Posterior cingulate gyrus (tissue), 11 donors: ENCODE measurements around the gene MEG3.
A peak's percentile ranks its signal among the peaks of the same experiment; 100 is the strongest.
"Not testable (repeated sequence)": the region's sequence is repeated elsewhere in the genome, so short reads cannot be mapped to it uniquely, and the experiment has no call there.

Source experiments
- DNase-seq, 10 donors: peaks; one replicate each; pipeline versions ENCODE4 v3.0.0 to v3.0.0-alpha.2; 2020 to 2021; ENCODE audit warnings: mixed read lengths in 3 of 10
- intact Hi-C: fragments of 100-400 bp; cut with DNase I; formaldehyde crosslinking; loops from one replicate; pipeline ENCODE4 v1.15.1; 2023

MEG3 gene

DNA sequence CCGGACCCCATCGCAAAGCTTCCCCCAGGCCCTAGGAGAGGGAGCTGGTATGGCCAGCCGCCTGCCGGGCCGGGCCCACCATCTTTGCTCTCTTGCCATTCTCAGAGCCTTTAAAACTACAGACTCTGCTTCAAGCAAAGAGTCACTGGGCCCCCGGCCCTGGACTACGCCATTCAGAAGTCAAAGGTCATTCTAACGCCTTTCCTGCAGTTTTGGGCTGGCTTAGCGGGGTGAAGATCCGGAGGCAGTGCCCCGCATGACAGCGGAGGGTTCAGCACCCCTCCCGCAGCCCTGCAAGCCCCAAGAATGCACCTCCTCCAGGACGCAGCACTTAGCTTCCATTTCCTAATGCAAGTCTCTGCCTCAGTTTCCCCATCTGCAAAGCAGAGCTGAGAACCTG is 38.3 kb upstream of the MEG3 start:
- intact Hi-C loops: no loop called here
- DNase-seq: peak in 3 of 10 donors; percentile 45 to 55 (median 52)

- peak in 3 of 10 donors; percentile 14 to 84 (median 16) for DNase-seq
- intact Hi-C loops: no loop called here
Observed at GRCh38 chr14:100788517-100788916, 37.4 kb upstream of the MEG3 start.

GRCh38 chr14:100788942-100789341 is 37.0 kb upstream of the MEG3 start:
- intact Hi-C loops: no loop called here
- peak in 3 of 10 donors; percentile 21 to 74 (median 60) for DNase-seq

DNA sequence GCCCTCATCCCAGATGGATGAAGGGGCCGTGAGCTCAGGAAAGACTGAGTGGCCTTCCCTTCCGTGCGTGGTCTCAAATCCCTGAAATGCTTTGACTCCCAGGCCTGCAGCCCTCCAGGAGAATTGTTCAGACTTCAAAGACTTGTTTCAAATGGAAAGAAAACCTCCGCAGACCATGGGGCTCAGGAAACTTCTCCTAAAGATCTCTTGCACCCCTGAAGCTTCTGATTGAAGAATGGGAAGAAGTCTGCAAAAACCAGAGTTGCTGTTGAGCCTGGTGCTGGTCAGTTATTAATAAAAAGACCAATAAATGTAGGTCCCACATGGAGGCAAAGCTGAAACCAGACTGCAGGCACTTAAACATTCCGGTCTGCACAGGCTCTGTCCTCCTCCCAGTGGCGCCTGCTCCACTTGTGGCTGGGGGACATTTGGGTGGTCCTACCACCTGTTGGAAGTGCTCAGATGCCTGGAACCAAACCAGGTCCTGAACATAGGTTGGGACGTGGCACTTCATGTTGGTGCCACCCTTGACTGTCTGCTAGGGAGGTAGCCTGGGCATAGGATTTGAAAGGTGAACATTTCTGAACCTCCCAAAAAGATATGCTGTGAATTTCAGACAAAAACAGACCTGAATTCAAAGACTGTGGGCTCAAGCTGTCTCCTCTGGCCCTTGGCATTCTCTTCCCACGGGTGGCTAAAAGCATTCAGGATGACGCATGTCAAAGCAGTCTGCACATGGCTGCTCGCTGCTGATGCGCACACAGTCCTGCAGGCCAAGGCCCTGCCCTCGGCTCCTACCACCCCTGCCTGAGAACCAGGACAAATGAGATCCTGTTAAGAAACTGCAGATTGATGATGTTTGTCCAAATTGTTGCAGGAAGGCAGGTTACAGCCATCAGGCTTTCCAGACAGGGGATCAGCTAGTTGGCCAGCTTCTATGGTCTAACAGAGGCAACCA is 36.2 kb upstream of the MEG3 start:
- intact Hi-C loops: no loop called here
- DNase-seq: peak in 3 of 10 donors; percentile 39 to 62 (median 44)

DNA sequence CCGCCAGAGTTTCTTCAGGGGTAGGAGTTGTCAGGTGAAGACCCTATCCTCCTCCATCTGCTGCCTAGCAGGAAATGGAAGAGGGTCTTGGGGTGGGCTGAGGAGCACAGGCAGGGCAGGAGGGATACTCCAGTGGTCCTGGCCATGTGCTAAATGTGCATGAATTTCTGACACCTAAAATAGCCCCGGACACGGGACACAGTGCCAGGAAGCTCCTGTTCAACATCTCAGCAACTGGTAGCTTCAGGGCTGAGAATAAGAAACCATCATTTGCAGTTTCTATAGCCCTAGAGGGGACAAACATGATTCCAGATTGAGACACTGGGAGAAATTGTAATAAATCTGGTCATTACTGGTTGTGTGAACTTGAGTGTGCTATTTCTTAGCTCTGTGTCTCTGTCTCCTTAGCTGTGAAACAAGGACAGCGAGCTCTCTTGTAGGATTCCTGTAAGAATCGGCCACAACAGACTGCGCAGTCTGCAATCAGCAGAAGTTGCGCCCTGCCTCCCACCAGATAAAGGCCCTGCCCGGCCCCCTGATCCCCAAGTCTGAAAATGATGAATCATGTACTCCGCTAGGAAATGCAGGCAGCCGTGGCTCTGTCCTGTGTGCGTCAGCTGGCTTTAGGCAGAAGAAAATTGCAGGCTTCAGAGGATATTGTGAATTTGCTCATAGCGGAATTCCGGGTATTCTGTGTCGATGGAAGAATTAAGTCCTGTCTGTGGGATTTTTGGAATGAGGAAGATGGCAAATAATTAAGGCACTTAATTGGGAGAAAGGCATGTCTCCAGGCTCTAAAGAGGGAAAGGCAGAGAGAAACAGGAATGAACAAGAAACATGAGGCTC is 35.2 kb upstream of the MEG3 start:
- DNase-seq: peak in 3 of 10 donors; percentile 65 to 80 (median 66)
- intact Hi-C loops: no loop called here

DNA sequence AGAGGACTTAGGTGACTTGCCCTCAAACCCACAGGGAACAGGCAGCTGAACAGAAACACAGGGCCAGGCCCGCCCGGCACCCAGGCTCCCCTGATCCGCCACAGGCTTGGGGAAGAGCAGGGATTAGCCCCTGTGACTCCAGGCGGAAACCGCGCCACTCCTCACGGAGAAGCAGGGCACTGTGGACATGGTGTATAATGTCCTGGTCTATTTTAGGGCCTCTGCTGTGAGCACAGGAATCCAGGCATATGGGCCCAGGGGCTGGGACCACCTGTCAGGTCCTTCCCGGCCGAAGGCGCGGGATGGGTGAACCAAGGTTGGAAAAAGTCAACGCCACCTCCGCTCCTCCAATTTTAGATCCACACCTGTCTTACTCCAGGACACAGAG is 34.6 kb upstream of the MEG3 start:
- peak in 2 of 10 donors; percentile 24 to 59 for DNase-seq
- intact Hi-C loops: no loop called here

DNA sequence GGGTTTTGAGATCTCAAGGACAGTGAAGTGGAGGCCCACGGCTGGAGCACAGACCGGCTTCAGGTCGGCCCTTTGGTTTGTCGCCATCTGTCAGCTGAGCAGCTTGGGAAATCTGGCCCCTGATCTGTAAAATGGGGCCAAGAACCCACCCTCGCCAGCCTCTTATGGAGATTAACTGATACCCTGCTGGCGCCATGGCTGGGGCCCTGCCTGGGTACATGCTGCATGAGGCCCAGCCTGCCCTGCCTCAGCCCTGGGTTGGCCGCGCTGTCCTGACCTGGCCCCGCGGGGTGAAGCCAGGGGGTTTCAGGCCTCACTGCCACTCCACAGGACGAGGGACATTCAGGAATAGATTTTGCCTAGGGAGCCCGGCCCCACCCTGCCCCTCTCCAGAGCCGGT is 33.9 kb upstream of the MEG3 start:
- DNase-seq: peak in 2 of 10 donors; percentile 47 to 60
- intact Hi-C loops: no loop called here

- intact Hi-C loops: no loop called here
- DNase-seq: no peak
Observed at GRCh38 chr14:100796946-100797345, 29.0 kb upstream of the MEG3 start.

GRCh38 chr14:100800041-100800440 is 25.9 kb upstream of the MEG3 start:
- DNase-seq: no peak
- intact Hi-C loops: no loop called here

GRCh38 chr14:100801433-100801832 is 24.5 kb upstream of the MEG3 start:
- intact Hi-C loops: not testable (repeated sequence)
- peak in 3 of 10 donors; percentile 4 to 23 (median 14) for DNase-seq

GRCh38 chr14:100802179-100802578 is 23.7 kb upstream of the MEG3 start:
- intact Hi-C loops: no loop called here
- no peak for DNase-seq

DNA sequence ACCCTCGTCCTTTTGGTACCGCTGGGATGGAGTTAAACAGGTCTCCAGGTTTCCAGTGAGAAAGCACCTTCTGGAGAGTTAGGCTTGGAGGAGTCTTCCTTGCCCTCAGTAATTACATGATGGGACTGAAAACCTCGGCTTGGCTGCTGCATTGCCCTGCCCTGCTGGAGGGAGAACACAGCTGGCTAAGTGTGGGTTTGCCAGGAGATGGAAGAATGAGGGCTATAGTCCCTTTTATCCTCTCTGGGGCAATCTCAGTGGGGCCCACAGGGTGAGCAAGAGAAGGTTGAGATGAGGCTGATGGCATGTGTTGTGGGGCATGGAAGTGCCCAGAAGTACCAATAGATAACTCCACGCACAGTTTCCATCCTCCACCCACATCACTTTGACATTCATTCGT is 23.2 kb upstream of the MEG3 start:
- peak in 3 of 10 donors; percentile 9 to 79 (median 32) for DNase-seq
- intact Hi-C loops: no loop called here

GRCh38 chr14:100803226-100803625 is 22.7 kb upstream of the MEG3 start:
- peak in 2 of 10 donors; percentile 55 to 71 for DNase-seq
- intact Hi-C loops: no loop called here

- intact Hi-C loops: no loop called here
- DNase-seq: peak in 3 of 10 donors; percentile 54 to 78 (median 71)
Observed at GRCh38 chr14:100803676-100804075, 22.2 kb upstream of the MEG3 start.

DNA sequence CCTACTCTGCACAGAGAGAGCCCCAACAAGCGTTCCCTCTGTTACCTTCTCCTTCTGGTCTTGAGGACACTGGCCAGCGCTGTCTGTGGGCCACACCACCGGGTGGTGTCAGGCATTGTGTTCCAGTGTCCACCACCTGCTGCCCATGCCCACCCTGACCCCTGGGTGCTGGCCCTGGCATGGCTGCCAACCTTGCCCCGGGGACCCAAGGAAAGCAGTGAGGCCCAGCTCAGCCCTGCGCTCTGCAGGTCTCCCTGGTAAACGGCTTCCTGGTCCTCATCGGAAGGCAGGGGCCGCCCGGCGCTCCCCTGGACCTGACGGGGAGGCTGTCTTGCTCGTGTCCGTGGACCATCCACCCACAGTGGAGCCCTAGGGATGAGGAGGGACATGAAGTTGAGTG is 21.8 kb upstream of the MEG3 start:
- peak in 3 of 10 donors; percentile 58 to 63 (median 63) for DNase-seq
- intact Hi-C loops: no loop called here

GRCh38 chr14:100804558-100805309 is 21.2 kb upstream of the MEG3 start:
- DNase-seq: peak in 2 of 10 donors; percentile 34 to 70
- intact Hi-C loops: no loop called here

DNA sequence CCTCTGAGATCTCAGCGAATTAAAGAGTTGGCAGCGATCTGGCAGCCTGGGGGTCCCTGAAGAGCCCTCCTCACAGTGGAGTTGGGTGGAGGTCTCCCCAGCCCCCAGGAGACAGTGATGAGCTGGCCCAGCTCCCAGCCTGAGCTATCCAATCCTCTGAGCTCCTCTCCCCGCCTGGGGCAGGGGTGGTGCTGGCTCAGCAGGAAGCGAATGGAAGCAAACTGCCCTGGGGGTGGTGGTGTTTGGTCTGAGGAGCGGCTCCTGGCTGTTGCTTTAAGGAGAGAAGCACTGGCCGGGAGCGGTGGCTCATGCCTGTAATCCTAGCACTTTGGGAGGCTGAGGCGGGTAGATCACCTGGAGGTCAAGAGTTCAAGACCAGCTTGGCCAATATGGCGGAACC is 19.5 kb upstream of the MEG3 start:
- intact Hi-C loops: no loop called here
- DNase-seq: peak in 2 of 10 donors; percentile 32 to 79

DNA sequence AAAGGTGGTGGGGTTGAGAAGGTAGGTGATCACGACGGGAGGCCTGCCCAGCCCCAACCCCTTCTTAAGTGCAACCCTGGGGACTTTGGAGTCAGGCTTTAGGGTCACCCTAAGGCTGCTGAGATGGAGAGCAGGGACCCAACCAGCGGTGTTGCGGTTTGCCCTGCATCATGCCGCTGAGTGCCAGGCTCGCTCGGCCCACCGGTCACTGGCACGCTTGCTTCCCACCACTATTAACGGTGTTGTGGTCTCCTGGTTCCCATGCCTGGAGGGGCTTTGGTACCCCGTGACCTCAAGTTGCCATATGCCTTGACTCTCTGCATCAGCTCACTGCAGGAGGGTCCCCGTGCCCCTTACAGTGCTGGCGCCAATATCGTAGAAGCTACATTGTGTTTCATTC is 18.4 kb upstream of the MEG3 start:
- intact Hi-C loops: no loop called here
- peak in 1 of 10 donors; percentile 38 for DNase-seq

DNA sequence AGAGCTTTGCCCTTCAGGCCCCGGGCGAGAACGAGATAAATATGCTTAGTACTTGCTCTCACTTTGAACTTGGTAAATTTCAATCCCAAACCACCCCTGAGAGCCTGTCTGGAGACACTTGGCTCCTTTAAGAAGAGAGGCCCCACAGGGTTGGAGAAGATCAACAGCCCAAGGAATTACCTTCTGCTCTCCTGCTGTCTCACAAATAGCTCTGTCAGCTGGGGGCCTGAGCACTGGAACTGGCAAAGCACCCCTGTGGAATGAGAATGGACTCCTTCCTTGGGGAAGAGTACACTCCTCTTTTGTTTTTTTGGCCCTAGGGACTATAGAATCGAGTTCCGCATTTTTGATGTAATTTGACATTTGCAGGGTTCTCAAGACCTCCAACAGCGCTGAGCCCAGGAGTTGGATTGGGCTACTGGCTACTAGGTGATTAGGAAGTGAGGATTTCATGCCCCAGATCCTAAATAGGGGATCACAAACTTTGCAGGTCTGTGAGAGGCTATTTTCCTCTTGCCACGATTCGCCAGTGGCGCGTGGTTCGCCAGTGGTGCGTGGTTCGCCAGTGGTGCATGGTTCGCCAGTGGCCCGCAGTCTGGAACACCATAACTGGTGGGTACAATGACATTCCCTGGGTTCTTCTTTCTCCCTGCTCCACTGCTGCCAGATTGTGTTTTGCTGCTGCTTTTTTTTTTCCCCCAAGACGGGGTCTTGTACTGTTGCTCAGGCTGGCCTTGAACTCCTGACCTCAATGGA is 17.8 kb upstream of the MEG3 start:
- DNase-seq: peak in 2 of 10 donors; percentile 45 to 54
- intact Hi-C loops: no loop called here

DNA sequence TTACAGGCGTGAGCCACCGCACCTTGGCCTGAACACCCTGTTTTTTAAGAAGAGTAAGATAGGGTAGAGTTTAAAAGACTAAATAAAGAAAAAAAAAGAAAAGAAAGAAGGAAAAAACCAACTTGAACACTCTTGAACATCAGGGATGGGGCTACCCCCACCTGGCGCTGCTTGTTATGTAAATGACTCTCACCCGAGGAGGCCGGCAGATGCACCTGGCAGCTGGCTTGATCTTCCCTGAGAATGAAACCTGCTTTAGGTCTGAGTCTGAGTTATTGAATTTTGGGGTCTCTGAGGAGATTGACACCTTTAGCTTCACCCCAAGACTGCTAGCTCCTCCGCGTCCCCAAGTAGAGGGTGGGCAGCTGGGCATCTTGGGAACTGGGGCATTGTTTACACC is 15.5 kb upstream of the MEG3 start:
- DNase-seq: peak in 1 of 10 donors; percentile 37
- intact Hi-C loops: no loop called here
